A549 (cell line): Measurements from ENCODE around the gene AKAP5.

Source experiments
- CBX8 ChIP-seq: fragments of 200-600 bp; sonication (generic); IDR thresholded peaks from 2 replicates; pipeline ENCODE4 v1.6.1; 2016
- CTCF ChIP-seq: fragments of >200 bp; sonication (Bioruptor Twin); formaldehyde crosslinking; IDR thresholded peaks from 3 replicates; pipeline ENCODE4 v1.5.1; 2016
- EP300 ChIP-seq, 2 experiments: fragments of >200 bp; sonication (Bioruptor Twin); formaldehyde crosslinking; IDR thresholded peaks; 2 replicates in 1 of 2; 3 replicates in 1 of 2; pipeline ENCODE4 v1.6.1; 2016 to 2017
- FOSL2 ChIP-seq, 2 experiments: fragments of 450-650 bp in 1 of 2; fragments of >200 bp in 1 of 2; sonication (Bioruptor Twin) in 1 of 2; formaldehyde crosslinking; IDR thresholded peaks; 2 replicates each; pipeline versions ENCODE4 v1.5.0 to v1.6.1; 2016 to 2020; ENCODE audit warnings: mild to moderate bottlenecking in 1 of 2, moderate library complexity in 1 of 2
- KDM1A ChIP-seq: fragments of 200-600 bp; sonication (generic); IDR thresholded peaks from 2 replicates; pipeline ENCODE4 v1.6.1; 2016; ENCODE audit warnings: low read depth, mild to moderate bottlenecking
- POLR2A ChIP-seq: IDR thresholded peaks from 2 replicates; pipeline ENCODE4 v1.6.1; 2012; ENCODE audit warnings: mild to moderate bottlenecking, low read length
- RAD21 ChIP-seq, 2 experiments: fragments of >200 bp in 1 of 2; sonication (Bioruptor Twin) in 1 of 2; formaldehyde crosslinking in 1 of 2; IDR thresholded peaks in 1 of 2; conservative IDR thresholded peaks in 1 of 2; 2 replicates in 1 of 2; 3 replicates in 1 of 2; pipeline ENCODE4 v1.6.1; 2012 to 2018; ENCODE audit warnings: inconsistent platforms in 1 of 2
- RCOR1 ChIP-seq: fragments of 150-350 bp; IDR thresholded peaks from 2 replicates; pipeline ENCODE4 v1.6.1; 2014; ENCODE audit warnings: antibody characterized with exemption, low read length, low read depth
- RFX5 ChIP-seq: fragments of 450-650 bp; IDR thresholded peaks from 2 replicates; pipeline ENCODE4 v1.7.1; 2014; ENCODE audit warnings: antibody characterized with exemption, mild to moderate bottlenecking, moderate library complexity
- SREBF2 ChIP-seq: fragments of 450-650 bp; IDR thresholded peaks from 2 replicates; pipeline ENCODE4 v1.6.1; 2014; ENCODE audit warnings: mild to moderate bottlenecking, moderate library complexity
- ZSCAN20 ChIP-seq: fragments of 250-450 bp; sonication (Bioruptor Pico); IDR thresholded peaks from 2 replicates; pipeline ENCODE4 v1.8.0; 2022; ENCODE audit warnings: mild to moderate bottlenecking, moderate library complexity

DNA sequence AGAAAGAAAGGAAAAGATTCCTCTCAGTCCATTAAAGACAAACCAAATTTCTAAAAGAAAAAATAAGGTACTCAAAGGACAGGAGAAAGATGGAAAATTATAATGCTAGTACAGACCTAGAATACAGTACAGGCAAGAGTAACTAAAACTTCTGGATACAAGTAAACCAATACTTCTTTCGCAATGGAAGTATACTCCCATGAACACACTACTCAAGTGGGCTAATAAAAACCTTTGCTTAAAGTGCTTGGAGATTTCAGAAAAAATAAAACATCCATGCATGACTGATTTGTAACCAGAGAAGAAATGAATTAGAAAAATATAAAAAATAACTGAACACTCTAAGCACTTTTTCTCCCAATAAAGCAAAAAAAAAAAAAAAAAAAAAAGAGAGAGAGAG, 34.8 kb downstream of the AKAP5 start:
- TF ChIP-seq ZSCAN20 (CRISPR knock-in tag) = no peak
- no peak for TF ChIP-seq RFX5
- TF ChIP-seq CTCF = no peak
- TF ChIP-seq POLR2A = no peak
- no peak for TF ChIP-seq EP300 (IDR thresholded peaks at IDR 0.05)
- TF ChIP-seq SREBF2 = no peak
- no peak for TF ChIP-seq CBX8
- no peak for TF ChIP-seq RCOR1
- TF ChIP-seq FOSL2 (IDR thresholded peaks at IDR 0.05) = no peak
- no peak for TF ChIP-seq FOSL2 (CRISPR knock-in tag; IDR thresholded peaks at IDR 0.05)
- TF ChIP-seq RAD21 (conservative IDR thresholded peaks at IDR 0.05 in 1 of 2, IDR thresholded peaks at IDR 0.05 in 1 of 2) = no peak
- no peak for TF ChIP-seq KDM1A
